Measurements from ENCODE around the gene ICAM1.

DNA sequence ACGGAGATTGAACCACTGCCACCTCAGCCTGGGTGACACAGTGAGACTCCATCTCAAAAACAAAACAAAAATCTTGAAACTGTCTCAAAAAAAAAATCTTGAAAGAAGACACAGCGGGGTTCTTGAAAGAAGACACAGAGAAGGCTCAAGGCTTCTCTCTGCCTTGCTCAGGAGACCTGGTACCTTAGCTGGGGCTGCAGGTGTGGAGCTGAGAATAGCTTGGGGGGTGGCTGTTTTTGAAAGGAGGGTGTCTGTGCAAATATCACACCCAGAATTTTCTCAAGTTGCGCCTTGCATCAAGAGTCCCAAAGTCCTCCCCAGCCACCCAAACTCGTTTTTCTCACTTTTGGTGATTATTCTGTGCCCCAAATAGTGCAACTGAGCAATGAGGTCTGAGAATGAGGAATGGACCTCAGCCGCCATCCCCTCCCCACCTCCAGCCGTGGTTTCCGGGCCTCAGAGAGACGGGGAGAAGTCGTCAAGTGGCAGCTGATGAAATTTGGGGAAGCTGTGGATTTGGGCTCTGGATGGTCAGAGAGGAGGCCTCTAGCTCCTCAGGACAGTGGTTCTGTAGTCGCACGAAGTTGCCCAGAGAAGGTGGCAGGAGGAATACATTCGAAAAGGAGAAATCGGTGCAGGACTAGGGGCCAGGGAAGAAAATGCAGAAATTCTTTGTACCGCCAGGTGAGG, 48.6 kb upstream of the ICAM1 start:
- TF ChIP-seq, protein P1, sequence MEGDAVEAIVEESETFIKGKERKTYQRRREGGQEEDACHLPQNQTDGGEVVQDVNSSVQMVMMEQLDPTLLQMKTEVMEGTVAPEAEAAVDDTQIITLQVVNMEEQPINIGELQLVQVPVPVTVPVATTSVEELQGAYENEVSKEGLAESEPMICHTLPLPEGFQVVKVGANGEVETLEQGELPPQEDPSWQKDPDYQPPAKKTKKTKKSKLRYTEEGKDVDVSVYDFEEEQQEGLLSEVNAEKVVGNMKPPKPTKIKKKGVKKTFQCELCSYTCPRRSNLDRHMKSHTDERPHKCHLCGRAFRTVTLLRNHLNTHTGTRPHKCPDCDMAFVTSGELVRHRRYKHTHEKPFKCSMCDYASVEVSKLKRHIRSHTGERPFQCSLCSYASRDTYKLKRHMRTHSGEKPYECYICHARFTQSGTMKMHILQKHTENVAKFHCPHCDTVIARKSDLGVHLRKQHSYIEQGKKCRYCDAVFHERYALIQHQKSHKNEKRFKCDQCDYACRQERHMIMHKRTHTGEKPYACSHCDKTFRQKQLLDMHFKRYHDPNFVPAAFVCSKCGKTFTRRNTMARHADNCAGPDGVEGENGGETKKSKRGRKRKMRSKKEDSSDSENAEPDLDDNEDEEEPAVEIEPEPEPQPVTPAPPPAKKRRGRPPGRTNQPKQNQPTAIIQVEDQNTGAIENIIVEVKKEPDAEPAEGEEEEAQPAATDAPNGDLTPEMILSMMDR (IDR thresholded peaks at IDR 0.05), result no peak
- TF ChIP-seq POLR2A (IDR thresholded peaks at IDR 0.05), result no peak

Measured in thyroid gland (tissue), 4 donors.